ENCODE measurements around the gene CCDC142.

CCDC142 gene

DNA sequence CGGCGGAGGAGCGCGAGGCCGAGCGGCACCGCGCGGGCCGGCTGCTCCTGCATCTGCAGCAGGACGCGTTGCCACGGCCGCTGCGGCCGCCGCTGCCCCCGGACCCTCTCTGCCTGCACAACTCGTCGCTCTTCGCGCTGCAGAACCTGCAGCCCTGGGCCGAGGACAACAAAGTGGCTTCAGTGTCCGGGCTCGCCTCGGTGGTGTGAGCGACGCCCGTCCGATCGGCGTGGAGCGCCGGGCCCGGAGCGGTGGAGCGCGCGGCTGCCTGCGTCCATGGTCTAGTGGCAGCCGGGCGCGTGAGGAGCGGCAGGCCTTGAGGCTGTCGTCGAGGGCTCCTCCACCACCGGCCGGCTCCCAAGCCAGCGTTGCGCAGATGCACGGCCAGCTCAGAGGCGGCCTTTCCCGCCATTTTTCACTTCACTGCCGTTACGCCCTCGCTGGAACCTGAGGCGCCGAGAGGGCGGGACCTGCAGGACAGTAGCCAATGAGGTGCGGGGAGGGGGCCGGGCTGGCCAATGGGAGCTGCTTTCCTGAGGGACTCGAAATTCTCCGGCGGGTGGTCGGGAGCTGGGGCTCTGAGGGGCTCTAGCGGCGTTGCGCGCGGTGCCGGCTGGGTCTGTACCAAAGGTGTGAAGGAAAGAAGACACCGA is 33.3 kb upstream of the CCDC142 start:
- Histone ChIP-seq H3K18ac (ENCODE audit: low read depth in 1 of 2, low read length in 2 of 2) (peak overlapping the region in 1 of 2 experiments; percentile 42), H3K23ac (ENCODE audit: low read length in 2 of 2) (peak overlapping the region in 1 of 2 experiments; percentile 80), H3K27ac (ENCODE audit: low read length, poor library complexity, severe bottlenecking) (no peak overlapping the region), H3K4me2 (ENCODE audit: low read length, poor library complexity, severe bottlenecking) (no peak overlapping the region), H4K8ac (ENCODE audit: low read length) (no peak overlapping the region), H3K4me1 (ENCODE audit: control insufficient read depth, insufficient read depth, low read depth, low read length) (peaks cover 18% of the 10 kb centered on the region), H2BK5ac (ENCODE audit: low read depth, low read length, poor library complexity, severe bottlenecking) (no peak overlapping the region), H3K36me3 (ENCODE audit: control insufficient read depth in 1 of 2, insufficient read depth in 2 of 2, low read depth in 1 of 2, low read length in 2 of 2) (peaks cover 0 to 3% of the 10 kb centered on the region in 2 experiments), H3K9ac (ENCODE audit: low read length) (no peak overlapping the region), H4K91ac (ENCODE audit: low read length) (no peak overlapping the region), H2BK120ac (ENCODE audit: low read depth, low read length) (no peak overlapping the region), H2AK5ac (ENCODE audit: low read length, severe bottlenecking) (no peak overlapping the region), H3K27me3 (ENCODE audit: control insufficient read depth in 1 of 2, insufficient read depth in 1 of 2, low read length in 2 of 2) (peaks cover 96 to 97% of the 10 kb centered on the region in 2 experiments), H2BK12ac (ENCODE audit: low read length in 2 of 2) (no peak overlapping the region), H3K79me1 (replicated peaks; ENCODE audit: low read length, poor library complexity, severe bottlenecking) (no peaks in the 10 kb centered on the region), H2BK15ac (ENCODE audit: low read depth, poor library complexity, severe bottlenecking) (no peak overlapping the region), H2AFZ (ENCODE audit: low read depth, low read length) (peak overlapping the region; percentile 76), H3K4ac (ENCODE audit: low read depth in 1 of 2, low read length in 2 of 2) (no peak overlapping the region), H3K14ac (ENCODE audit: low read length in 2 of 2) (no peak overlapping the region), H3K4me3 (ENCODE audit: insufficient read depth in 1 of 2, low read depth in 1 of 2, low read length in 2 of 2) (no peak overlapping the region), H3K9me3 (ENCODE audit: control insufficient read depth, low read length) (no peaks in the 10 kb centered on the region)
- DNase-seq: no peak
- WGBS: 15% methylated on average over 57 of the region's 72 CpGs

- H3K27me3 ChIP-seq (ENCODE audit: control insufficient read depth in 1 of 2, insufficient read depth in 1 of 2, low read length in 2 of 2): peaks cover 97 to 99% of the 10 kb centered on the region in 2 experiments
- peak overlapping the region; percentile 76 for H2AFZ ChIP-seq (ENCODE audit: low read depth, low read length)
- no peak overlapping the region for H2BK12ac ChIP-seq (ENCODE audit: low read length in 2 of 2)
- DNase-seq: no peak
- no peak overlapping the region for H2BK15ac ChIP-seq (ENCODE audit: low read depth, poor library complexity, severe bottlenecking)
- no peak overlapping the region for H3K4ac ChIP-seq (ENCODE audit: low read depth in 1 of 2, low read length in 2 of 2)
- no peak overlapping the region for H2BK5ac ChIP-seq (ENCODE audit: low read depth, low read length, poor library complexity, severe bottlenecking)
- H3K4me1 ChIP-seq (ENCODE audit: control insufficient read depth, insufficient read depth, low read depth, low read length): peaks cover 18% of the 10 kb centered on the region
- H3K4me3 ChIP-seq (ENCODE audit: insufficient read depth in 1 of 2, low read depth in 1 of 2, low read length in 2 of 2): peak overlapping the region in 1 of 2 experiments; percentile 26
- no peaks in the 10 kb centered on the region for H3K9me3 ChIP-seq (ENCODE audit: control insufficient read depth, low read length)
- WGBS: 2% methylated on average over 50 of the region's 60 CpGs
- H3K14ac ChIP-seq (ENCODE audit: low read length in 2 of 2): no peak overlapping the region
- peak overlapping the region in 1 of 2 experiments; percentile 87 for H3K23ac ChIP-seq (ENCODE audit: low read length in 2 of 2)
- H2AK5ac ChIP-seq (ENCODE audit: low read length, severe bottlenecking): no peak overlapping the region
- peaks cover 0 to 3% of the 10 kb centered on the region in 2 experiments for H3K36me3 ChIP-seq (ENCODE audit: control insufficient read depth in 1 of 2, insufficient read depth in 2 of 2, low read depth in 1 of 2, low read length in 2 of 2)
- H3K79me1 ChIP-seq (replicated peaks; ENCODE audit: low read length, poor library complexity, severe bottlenecking): no peaks in the 10 kb centered on the region
- no peak overlapping the region for H2BK120ac ChIP-seq (ENCODE audit: low read depth, low read length)
- H4K8ac ChIP-seq (ENCODE audit: low read length): no peak overlapping the region
- H4K91ac ChIP-seq (ENCODE audit: low read length): no peak overlapping the region
- H3K9ac ChIP-seq (ENCODE audit: low read length): no peak overlapping the region
- H3K18ac ChIP-seq (ENCODE audit: low read depth in 1 of 2, low read length in 2 of 2): no peak overlapping the region
- H3K27ac ChIP-seq (ENCODE audit: low read length, poor library complexity, severe bottlenecking): no peak overlapping the region
- no peak overlapping the region for H3K4me2 ChIP-seq (ENCODE audit: low read length, poor library complexity, severe bottlenecking)
Observed at GRCh38 chr2:74515271-74515980, 32.6 kb upstream of the CCDC142 start.

DNA sequence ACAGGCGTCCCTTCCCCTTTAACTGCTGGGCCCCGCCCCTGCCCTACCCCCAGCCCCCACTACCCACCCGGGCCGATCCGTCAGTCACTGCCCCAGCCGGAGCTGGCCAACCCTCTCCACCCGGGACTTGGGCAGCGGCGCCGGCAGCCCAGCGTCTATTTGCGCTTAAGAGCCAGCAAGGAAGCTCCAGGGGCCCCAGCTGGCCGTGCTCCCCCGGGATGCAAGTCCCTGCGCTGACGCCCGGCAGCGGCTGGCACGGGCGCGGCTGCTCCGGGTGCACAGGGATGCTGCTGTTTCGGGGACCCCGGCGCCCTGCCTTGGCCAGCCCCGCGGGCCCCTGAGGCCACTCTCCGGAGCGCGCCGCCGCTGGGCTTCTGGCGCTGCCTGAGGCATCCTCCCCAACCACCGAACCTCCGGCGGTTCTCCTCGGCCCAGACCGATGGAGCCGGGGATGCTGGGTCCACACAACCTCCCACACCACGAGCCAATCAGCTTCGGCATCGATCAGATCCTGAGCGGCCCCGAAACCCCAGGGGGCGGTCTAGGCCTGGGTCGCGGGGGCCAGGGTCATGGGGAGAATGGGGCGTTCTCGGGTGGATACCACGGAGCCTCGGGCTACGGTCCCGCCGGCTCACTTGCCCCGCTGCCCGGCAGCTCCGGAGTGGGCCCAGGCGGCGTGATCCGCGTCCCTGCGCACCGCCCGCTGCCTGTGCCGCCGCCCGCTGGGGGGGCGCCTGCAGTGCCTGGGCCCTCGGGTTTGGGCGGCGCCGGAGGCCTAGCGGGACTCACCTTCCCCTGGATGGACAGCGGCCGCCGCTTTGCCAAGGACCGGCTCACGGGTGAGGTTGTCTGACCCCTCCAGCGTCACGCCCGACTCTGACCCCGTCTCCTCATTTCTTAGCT is 31.8 kb upstream of the CCDC142 start, which contains the start of gene TLX2:
Gene TLX2 (plus strand): TSS at position 83 of the 903 bp plus-strand sequence. CDS start 357 bp downstream, at position 440.
- Histone ChIP-seq H3K36me3 (ENCODE audit: control insufficient read depth in 1 of 2, insufficient read depth in 2 of 2, low read depth in 1 of 2, low read length in 2 of 2) (peaks cover 0 to 3% of the 10 kb centered on the region in 2 experiments), H3K4ac (ENCODE audit: low read depth in 1 of 2, low read length in 2 of 2) (no peak within 1 kb of the TSS), H3K79me1 (replicated peaks; ENCODE audit: low read length, poor library complexity, severe bottlenecking) (no peaks in the 10 kb centered on the region), H3K18ac (ENCODE audit: low read depth in 1 of 2, low read length in 2 of 2) (no peak within 1 kb of the TSS), H3K4me1 (ENCODE audit: control insufficient read depth, insufficient read depth, low read depth, low read length) (peaks cover 18% of the 10 kb centered on the region), H3K9ac (ENCODE audit: low read length) (no peak within 1 kb of the TSS), H3K23ac (ENCODE audit: low read length in 2 of 2) (peak within 1 kb of the TSS in 1 of 2 experiments; percentile 87), H3K9me3 (ENCODE audit: control insufficient read depth, low read length) (no peaks in the 10 kb centered on the region), H2BK15ac (ENCODE audit: low read depth, poor library complexity, severe bottlenecking) (no peak within 1 kb of the TSS), H4K8ac (ENCODE audit: low read length) (no peak within 1 kb of the TSS), H2AFZ (ENCODE audit: low read depth, low read length) (no peak within 1 kb of the TSS), H2BK120ac (ENCODE audit: low read depth, low read length) (no peak within 1 kb of the TSS), H3K4me2 (ENCODE audit: low read length, poor library complexity, severe bottlenecking) (no peak within 1 kb of the TSS), H3K4me3 (ENCODE audit: insufficient read depth in 1 of 2, low read depth in 1 of 2, low read length in 2 of 2) (no peak within 1 kb of the TSS), H4K91ac (ENCODE audit: low read length) (peak within 1 kb of the TSS; percentile 20), H3K27me3 (ENCODE audit: control insufficient read depth in 1 of 2, insufficient read depth in 1 of 2, low read length in 2 of 2) (peaks cover 92 to 98% of the 10 kb centered on the region in 2 experiments), H3K27ac (ENCODE audit: low read length, poor library complexity, severe bottlenecking) (no peak within 1 kb of the TSS), H2BK12ac (ENCODE audit: low read length in 2 of 2) (peak within 1 kb of the TSS in 1 of 2 experiments; percentile 34), H2AK5ac (ENCODE audit: low read length, severe bottlenecking) (no peak within 1 kb of the TSS), H2BK5ac (ENCODE audit: low read depth, low read length, poor library complexity, severe bottlenecking) (no peak within 1 kb of the TSS), H3K14ac (ENCODE audit: low read length in 2 of 2) (no peak within 1 kb of the TSS)
- 5% methylated on average over 71 of the region's 82 CpGs for WGBS
- no peak for DNase-seq
